ENCODE measurements around the gene RTN4RL2.

Gene RTN4RL2

DNA sequence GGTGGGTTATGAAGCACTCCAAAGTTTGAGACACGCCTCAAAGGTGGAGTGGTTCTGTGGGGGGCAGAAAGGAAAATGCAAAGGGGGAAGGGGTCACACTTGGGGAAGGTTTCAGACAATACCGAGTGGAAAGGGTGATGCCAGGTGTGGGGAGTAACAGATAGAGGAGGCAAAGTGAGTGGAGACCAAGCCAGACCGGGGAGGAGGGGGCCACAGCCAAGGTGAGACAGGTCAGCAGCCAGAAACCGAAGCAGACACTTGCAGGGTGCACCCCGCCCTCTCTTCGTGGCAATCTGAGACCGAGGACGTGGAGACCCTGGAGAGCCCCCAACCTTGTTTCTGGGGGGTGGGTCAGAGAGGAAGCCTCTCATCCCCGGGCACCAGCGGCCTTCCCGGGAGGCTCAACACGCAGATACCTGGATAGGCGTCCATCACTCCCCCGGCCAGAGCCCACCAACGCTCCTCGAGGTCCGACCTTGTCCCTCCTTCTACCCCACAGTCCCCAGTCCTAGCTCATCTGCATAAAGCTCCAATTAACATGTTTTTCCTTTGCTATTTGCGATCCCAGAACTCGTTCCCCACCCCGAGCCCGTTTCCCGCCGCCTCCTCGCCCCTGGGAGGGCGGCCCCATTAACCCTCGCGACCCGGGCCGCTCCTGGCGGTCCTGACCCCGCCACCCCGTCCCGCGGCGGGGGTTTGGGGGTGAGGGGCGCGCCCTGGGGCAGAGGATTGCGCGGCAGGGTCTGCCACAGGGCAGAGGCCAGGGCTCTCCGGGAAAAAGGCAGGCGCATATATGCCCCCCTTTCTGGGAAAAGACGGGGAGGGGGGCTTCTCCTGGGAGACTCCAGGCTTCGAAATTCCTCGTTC lies 21.8 kb downstream of the RTN4RL2 start:
- DNase-seq, result no peak

DNA sequence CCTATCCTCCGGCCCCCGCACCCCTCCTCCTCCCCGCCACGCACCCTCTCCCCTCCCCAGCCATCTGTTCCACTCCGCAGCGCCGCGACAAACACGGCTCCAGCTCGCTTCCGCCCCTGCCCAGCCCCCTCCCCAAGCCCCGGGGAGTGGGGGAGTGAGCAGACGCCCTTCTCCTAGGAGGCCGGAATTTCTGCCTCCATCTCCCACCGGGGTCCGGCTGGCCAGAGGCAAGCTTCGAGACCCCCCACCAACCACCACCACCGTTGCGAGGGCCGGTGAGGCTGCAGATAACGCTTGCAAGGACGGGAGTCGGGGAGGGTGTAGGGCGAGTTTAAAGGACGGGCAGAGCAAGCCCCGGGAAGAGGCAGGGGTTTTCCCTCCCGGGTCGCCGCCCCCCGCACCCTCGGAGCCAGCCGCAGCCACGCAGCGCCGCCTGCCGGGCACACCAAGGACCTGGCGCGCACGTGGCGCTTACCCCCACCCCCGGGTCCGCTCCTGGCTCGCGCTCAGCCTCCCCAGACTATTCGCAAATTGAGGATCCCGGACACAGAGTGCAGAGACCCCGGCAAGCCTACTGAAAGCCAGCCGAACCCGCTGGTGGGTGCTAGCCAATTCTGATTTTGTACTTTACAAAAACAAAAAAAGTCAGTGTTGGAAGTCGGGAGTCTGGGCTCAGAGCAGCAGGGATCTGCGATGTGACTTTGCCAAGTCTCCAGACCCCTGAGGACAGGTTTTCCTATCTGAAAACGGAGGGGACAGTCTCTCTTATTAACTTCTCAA lies 22.6 kb downstream of the RTN4RL2 start:
- DNase-seq, result peak; percentile 40

DNA sequence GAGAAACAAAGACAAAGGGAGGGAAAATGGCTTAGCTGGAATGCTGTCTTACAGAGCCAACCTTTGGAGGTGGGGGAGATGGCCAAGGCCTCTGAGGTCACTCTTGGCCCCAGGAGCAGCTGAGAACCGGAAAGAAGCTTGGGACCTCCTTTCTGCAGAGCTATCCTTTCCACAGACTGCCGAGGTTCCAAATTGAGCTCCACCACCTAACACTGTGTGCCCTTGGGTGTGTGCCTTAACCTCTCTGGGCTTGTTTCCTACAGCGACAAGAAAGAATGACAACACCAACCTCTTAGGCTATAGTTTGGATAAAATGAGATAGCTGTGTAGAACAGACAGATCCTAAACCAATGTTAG lies 23.2 kb downstream of the RTN4RL2 start:
- DNase-seq, result no peak

DNA sequence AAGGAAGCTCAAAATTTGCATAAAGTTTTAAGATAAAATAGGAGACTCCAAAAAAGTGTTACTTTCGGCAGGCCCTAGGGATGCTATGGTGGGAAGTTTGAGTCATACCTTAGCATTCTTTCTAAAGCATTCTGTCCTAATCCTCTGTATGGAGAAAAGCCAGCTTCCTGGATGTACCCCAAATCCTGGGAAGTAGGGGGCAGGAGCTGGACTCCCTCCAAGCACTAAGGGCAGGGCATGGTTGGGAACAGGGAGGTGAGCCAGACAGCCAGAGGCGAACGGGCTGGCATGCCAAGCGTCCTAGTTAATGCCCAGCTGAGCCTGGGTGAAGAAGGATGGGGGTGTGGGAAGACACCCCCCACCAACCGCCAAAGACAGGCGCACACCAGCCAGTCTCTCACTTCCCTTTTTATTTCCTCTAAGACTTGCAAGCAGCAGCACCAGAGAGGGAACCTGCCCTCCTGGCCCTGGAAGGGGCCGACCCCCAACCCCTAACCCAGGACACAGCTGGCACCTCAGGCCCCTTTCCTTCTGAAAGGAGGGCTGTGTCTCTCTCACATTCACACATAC lies 23.9 kb downstream of the RTN4RL2 start:
- DNase-seq, result no peak

DNA sequence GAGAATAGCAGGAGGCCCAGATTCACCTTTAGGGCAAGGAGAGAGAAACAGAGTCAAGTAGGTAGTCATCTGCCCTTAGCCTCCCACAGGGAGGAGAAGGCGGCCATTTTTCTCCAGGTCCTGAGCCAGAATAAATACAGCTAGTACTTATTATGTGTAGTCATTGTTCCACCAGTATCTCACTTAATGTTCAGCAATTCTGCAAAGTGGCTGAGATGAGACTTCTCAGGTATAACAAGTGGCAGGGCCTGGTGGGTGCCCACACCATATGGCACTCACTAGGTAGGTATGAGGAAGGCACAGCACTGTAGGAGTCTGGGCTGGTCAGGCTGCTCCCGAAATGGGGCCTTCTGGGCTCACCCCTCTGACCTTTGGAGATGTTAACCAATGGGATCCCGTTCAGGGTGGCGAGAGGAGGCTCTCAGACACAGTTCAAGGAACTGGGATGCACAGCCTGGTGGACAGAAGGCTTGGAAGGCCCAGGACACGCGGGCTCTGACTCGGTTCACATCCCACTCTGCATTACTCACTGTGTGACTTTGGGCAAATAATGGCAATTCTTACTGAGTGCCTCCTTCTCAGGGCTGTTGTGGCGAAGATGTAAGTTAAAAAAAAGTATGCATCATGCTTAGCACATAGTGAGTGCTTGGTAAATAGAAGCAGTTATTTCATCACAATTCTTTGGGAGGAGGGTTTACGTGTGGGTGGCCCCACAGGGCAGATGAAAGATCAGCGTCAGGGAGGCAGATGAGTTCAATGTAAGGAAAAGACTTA lies 25.1 kb downstream of the RTN4RL2 start:
- DNase-seq, result no peak

DNA sequence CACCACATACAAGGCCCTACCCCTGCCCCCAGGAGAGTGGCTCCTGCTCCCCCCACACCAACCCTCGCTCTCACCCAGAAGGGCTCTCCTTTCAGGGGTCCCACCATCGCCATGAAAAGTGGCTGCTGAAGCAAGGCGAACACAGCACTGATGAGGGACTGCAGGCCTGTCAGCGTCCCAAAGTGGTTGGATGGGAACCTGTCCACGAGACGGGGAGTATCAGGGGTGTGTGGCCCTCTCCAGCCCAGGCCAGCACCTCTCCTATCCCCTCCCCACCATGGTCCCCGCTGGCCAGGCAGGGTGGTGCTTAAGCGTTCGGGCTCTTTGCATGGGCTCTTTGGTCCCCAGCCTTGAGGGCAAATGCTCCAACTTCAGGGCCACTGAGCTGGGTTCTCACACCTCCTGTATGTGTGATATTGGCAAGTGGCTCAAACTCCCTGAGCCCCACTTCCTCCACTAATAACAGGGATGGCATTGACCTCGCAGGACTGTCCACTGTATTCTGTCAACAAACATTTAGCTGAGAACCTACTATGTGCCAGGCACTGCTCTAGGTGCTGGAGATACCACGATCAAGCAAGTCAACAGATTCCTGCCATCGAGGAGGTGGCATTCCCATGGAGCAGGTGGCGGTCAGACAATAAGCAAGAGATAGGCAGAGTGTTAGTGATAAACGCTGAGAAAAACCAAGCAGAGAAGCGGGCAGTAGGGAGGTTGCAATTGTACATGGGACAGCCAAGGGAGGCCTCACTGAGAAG lies 26.9 kb downstream of the RTN4RL2 start:
- no peak for DNase-seq

DNA sequence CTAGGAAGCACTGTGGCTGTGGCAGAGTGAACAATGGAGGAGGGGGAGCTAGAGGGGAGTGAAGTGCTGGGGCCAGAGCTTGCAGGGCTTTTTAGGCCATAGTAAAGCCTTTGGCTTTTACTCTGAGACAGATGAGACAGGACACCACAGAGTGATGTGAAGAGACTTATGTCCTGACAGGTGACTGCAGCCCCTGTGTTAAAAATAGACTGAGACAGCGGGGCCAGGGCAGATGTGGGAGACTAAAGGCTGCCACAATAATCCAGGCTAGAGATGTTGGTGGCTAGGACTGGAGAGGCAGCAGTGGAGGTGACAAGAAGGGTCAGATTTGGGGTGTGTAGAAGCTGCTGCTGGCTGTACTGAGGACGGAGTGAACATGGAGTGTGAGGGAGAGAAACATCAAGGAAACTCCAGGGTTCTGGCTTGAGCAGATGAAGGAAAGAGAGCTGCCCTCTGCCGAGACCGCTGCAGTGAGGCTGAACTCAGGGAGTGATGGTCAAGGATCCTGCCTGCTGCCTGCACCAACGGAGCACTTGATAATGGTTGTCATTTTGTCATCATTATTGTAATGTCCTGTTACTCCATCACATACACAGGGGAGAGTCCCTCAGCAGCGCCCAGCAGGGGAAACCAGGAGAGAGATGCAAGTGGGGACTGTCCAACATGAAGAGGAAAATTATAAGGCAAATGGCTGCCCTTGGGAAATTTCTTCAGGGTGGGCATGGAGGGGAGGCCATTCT lies 27.8 kb downstream of the RTN4RL2 start:
- no peak for DNase-seq

DNA sequence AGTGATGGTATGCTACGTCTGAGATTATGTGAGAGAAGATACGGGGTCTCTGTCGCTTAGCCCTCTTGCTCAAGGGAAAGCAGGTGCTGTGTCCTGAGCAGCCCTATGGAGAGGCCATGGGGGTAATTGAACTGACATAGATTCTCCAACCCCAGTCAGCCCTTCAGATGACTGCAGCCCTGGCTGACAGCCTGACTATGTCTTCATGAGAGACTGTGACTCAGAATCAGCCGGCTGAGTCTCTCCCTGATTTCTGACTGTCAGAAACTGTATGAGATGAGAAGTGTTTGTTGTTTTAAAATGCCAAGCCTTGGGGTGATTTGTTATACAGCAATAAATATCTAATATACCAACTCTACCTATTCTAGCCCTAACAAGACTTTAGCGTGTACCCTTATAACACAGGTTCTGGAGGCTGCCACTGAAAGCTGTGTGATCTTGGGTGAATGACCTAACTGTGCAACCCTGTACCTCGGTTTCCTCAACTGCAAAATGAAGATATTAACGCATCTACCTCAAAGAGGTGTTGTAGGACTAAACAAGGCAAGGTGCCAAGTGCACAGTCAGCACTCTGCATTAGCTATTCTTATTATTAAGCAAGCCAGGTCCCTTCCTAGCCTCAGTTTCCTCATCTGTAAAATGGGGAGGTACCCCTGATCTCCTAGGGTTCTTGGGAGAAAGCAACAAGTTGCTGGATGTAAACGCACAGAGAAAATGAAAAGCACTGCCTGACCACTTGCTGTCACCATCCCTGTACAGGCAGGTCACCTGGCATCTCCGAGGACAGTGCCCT lies 30.3 kb downstream of the RTN4RL2 start:
- DNase-seq, result no peak

DNA sequence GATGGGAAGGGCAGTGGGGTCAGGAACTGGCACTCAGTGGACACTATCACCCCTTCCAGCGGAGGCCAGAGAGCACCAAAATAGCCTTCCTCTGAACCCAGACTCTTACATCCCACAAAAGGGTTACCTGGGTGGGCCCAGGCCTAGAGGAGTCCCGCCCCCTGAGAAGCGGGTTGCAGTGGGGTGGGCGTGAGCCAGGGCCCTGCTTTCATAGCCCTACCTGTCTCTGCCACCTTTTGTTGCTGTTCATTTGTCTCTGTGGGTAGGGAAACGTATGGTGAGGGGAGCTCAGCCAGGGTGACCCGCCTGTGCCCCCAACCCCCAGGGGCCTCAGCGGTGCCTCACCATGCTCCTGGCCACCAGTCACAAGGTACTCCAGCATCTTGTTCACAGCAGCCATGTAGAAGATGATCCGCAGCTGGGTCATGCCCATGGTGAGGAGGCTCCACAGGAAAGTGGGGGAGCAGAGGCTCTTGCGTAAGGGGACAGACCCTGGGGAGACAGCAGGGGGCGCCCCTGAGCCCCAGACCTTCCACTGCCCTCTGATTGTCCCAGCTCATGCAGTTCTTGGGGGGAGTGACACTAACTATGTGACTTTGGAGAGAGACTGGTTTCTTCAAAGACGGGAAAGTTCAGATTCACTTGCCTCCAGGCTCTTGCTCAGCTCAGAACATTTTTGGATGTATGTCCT lies 31.2 kb downstream of the RTN4RL2 start:
- DNase-seq, result no peak

DNA sequence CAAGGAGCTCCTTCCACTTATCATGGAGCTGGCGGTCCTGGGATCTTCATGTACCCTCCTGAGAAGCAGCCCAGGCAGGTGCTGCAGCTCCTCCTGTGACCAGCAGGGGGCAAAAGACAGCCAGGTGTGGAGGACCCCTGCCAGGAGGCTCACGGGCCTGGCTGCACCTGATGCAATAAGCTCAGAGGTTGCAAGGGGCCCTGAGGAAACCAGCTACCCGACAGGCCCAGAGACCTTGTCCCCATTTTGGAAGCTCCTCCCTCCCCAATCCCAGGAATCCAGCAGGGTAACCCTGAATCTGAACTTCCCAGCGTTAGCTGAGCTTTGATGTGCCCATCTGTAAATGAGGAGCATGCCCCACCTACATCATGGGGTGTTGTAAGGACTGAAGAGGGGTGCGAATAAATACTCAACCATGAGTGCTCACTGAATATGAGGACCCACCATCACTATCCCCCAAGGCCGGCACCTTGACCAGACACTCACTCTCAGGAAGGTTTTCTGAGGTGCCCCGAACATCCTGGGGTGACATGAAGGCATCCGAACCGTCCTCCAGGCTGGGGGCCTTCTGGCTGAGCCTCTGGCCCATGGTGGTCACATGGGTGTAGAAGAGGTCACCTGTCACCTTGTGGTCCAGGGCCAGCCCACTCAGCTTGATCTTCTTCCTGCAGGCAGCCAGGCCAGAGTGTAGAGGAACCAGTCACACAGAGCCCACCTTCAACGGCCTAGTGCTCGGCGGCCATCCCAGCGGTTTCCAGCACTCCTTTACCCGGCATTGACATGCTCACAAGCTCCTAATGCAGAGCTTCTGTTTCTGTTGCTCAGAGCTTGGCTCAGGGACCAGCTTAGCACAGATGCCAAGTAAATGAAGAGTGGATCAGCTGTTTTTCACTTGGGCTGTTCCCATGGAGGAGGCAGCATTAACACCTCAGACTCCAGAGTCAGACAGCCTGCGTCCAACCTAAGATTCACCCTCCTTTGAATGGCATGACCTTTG lies 33.5 kb downstream of the RTN4RL2 start:
- no peak for DNase-seq

DNA sequence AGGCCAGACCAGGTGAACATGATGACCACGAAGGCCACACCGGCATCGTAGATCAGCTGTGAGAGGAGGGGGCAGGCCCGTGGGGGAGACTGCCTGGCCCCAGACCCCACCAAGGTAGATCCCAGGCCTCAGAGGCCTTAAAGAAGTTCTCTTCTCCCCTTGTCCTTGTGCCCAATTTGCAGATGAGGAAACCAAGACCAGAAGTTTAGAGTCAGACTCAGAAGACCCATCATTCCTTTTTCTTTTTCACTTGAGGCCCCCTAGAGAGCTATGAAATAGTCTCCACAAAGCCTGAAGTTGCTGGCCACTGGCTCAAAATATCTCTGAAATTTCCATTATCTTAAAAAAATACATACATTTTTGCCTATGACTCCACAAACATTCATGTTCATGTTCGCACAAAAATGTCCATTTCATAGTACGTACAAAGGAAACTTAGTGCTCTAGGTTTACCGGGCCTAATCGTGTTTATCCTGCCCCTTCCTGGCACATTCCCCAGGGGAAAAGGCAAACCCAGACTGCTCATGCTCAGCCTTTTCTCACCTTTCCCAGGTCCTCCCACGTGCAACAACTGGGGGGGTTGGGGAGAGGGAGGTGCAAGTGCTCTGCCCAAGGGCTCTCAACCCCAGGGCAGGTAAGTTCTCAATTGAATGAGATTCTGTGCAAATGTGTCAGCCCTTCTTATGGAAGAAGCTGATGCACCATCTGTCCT lies 35.9 kb downstream of the RTN4RL2 start:
- no peak for DNase-seq

DNA sequence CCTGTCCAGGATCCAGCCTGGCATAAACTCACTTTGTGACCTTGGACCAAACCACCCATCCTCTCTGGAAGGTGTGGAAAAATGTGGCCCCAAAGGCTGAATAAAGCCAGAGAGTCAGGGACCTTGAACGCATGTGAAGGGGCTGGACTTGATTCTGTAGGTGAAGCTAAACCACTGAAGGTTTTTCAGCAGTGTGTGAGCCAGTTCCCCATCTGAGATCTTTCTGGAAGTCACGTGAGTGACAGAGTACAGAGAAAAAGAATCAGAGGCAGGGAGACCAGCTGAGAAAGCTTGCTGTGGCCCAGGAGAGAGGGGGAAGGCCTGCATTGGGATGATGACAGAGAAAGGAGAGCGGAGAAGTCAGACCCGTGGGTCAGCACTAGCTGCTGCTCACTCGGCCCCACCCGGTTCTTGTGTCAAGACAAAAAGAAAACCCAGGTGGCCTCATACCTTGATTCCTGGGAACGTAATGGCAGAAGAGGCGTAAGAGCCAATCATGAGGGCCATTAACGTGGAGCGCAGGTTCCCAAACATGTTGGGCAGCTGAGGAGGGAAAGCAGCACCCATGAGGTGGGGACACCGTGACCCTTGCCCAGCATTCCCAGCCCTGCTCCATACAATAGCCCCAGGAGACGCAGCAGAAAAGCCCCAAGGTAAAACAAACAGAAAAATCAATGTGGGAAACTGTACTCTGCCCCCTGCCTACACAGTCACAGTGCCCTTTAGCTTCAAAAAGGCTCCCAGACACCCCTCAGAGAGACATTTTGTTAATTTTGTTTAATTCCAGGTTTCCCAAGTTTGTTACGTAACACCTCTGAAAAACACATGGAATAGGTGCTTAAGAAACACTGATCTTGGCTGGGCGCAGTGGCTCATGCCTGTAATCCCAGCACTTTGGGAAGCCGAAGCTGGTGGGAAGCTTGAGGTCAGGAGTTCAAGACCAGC lies 37.2 kb downstream of the RTN4RL2 start:
- no peak for DNase-seq

DNA sequence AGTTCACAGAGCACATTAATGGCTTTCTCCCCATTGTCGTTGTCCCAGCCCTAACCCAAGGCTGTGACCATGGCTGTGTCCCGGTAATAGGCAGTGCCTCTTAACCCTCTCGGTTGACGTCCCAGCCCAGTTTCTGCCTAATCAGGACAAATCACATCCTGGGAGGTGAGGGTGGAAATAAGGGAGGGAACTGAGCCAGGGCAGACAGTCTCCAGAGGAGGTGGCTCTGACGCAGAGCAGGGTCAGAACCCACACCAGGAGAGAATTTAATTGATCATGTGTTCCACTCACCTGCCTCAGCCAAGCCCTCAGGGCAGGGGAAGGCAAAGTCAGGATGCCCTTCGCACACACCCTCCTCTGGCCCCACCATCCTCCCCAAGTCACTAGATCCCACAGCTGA lies 38.2 kb downstream of the RTN4RL2 start:
- no peak for DNase-seq

DNA sequence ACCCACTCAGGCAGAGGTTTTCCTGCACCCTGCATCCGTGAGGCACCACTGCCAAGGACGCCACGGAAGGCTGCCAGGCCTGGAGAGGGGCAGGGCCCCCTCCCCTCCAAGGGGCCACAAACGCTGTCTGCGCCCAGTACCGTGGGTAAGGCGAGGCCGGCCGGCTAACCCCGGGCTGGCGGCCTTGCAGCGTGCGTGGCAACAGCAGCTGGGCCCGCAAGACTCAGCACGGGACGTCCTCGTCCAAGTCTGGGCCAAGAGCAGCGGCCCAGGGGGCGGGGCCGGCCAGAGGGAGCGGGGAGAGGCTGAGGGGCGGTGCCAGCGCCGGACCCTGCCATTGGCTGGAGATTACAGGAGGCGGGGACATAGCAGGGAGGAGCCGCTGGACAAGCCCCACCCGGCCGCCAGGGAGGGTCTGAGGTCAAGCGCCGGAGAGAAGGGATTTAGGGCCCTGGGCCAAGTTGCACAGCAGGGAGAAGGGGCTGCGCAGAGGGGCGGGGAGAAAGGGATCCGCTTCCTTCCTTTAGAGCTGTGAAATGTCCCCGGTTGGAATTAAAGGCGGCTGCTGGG lies 39.2 kb downstream of the RTN4RL2 start:
- peak; percentile 45 for DNase-seq

DNA sequence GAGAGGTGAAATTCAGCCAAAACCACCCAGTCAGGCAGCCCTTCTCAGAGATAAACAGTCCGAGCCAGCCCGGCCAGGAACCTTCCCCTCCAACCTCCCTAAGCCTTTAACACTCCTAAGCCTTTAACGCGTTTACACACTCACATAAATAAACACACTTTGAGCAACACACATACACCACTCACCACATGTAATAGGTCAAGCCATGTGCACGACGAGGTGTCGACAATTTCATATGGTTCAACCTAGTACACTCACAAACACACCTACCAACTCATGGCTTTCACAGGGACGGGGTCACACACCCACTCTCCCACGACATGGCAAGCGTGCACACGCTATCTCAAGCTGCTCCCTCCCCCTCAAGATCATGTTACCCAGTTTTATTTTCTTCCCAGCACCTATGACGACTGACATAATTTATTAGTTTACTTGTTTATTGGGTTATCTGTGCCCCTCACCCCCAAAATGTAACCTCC lies 39.7 kb downstream of the RTN4RL2 start:
- DNase-seq, result no peak

DNA sequence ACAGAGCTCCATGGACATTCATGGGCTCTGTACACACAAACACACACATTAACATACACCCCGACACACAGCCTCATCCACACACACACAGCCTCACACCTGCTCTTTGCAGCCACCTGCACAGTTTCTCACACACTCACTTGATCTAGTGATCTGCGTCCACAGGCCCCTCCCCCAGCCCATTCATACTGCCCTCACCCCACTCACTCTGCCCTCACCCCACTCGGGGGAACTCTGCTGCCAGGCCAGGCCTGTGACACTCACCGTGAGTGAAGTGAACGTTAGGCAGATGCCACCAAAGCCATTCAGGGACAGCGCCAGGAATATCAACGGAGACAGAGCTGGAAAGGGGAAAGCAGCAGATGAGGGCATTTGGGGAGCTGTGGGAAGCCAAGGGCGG lies 40.2 kb downstream of the RTN4RL2 start:
- no peak for DNase-seq

DNA sequence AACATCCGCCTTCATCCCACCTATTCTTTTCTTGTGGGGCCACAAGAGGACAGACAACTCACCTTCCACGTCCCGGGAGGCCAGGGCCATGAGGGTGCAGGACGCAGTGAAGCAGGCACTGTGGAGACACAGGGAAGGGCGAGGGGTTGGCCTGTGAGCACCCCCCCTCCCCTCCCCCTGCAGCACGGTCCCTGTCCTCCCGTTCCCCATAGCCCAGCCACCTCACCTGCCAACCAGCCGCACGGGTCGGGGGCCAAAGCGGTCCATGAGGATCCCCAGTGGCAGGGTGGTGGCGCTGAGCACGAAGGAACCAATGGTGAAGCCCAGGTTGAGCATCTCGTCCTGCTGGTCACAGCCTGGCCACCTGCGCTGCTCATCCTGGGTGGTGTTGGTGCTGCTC lies 40.6 kb downstream of the RTN4RL2 start:
- no peak for DNase-seq
